ENCODE measurements around the gene NRXN3.

GRCh38 chr14:79663453-79663852 lies 1493.3 kb downstream of the NRXN3 start:
- TF ChIP-seq POLR2A (IDR thresholded peaks at IDR 0.05) (no peak), CTCF (IDR thresholded peaks at IDR 0.05) (no peak), POLR2AphosphoS5 (IDR thresholded peaks at IDR 0.05) (no peak), EP300 (IDR thresholded peaks at IDR 0.05; ENCODE audit: low read depth) (no peak)
